CD14-positive monocyte (primary cell): ENCODE measurements around the gene SMS. TPM values are rescaled to one million over a fixed set of nuclear protein-coding genes. Genes with fewer than 3 reads are reported as not detected.

Experiments
- DNase-seq, 3 donors: peaks; one replicate each; pipeline ENCODE4 v3.0.0-alpha.2; 2011 to 2022
- H2AFZ ChIP-seq: 2 replicates; pipeline ENCODE4 v1.6.0; 2012; ENCODE audit warnings: mild to moderate bottlenecking, low read depth, low read length, inconsistent platforms; ENCODE audit not compliant: insufficient read depth, poor library complexity, severe bottlenecking
- H3K27ac ChIP-seq, 2 donors: 1 replicate in 1 of 2; 2 replicates in 1 of 2; pipeline ENCODE4 v1.5.1; 2012 to 2013; ENCODE audit warnings: low read length in 2 of 2, control low read depth in 1 of 2, inconsistent platforms in 1 of 2, low read depth in 1 of 2, mild to moderate bottlenecking in 1 of 2
- H3K27me3 ChIP-seq, 2 donors: one replicate each; pipeline versions ENCODE4 v1.6.0 to v1.6.1; 2011 to 2013; ENCODE audit warnings: low read length in 2 of 2; ENCODE audit not compliant: control insufficient read depth in 2 of 2, insufficient read depth in 2 of 2
- H3K36me3 ChIP-seq, 2 donors: replicated peaks in 1 of 2; 1 replicate in 1 of 2; 2 replicates in 1 of 2; pipeline versions ENCODE4 v1.5.1 to v1.6.1; 2012 to 2013; ENCODE audit warnings: low read length in 2 of 2, control low read depth in 1 of 2, inconsistent platforms in 1 of 2, mild to moderate bottlenecking in 1 of 2; ENCODE audit not compliant: insufficient read depth in 2 of 2, control insufficient read depth in 1 of 2
- H3K4me1 ChIP-seq, 2 donors: 1 replicate in 1 of 2; 2 replicates in 1 of 2; pipeline versions ENCODE4 v1.5.1 to v1.6.1; 2012 to 2013; ENCODE audit warnings: low read length in 2 of 2, control low read depth in 1 of 2, inconsistent platforms in 1 of 2, mild to moderate bottlenecking in 1 of 2, moderate library complexity in 1 of 2; ENCODE audit not compliant: insufficient read depth in 2 of 2, control insufficient read depth in 1 of 2
- H3K4me2 ChIP-seq: replicated peaks from 2 replicates; pipeline ENCODE3; 2012; ENCODE audit warnings: low read length, moderate library complexity, mild to moderate bottlenecking; ENCODE audit not compliant: poor library complexity, severe bottlenecking; ENCODE audit errors: extremely low read depth
- H3K4me3 ChIP-seq, 3 experiments: fragments of 200-600 bp in 1 of 3; sonication (generic) in 1 of 3; replicated peaks in 1 of 3; 1 replicate in 2 of 3; 2 replicates in 1 of 3; pipeline ENCODE4 v1.5.1; 2011 to 2013; ENCODE audit warnings: low read length in 3 of 3, mild to moderate bottlenecking in 3 of 3, control low read depth in 2 of 3, low read depth in 2 of 3, inconsistent platforms in 1 of 3, moderate library complexity in 1 of 3
- H3K79me2 ChIP-seq: 2 replicates; pipeline ENCODE4 v1.6.0; 2012; ENCODE audit warnings: mild to moderate bottlenecking, control low read depth, inconsistent platforms, low read length, moderate library complexity; ENCODE audit not compliant: insufficient read depth
- H3K9ac ChIP-seq: 2 replicates; pipeline ENCODE4 v1.6.0; 2017; ENCODE audit warnings: low read length, mild to moderate bottlenecking; ENCODE audit not compliant: insufficient read depth, poor library complexity, severe bottlenecking
- H3K9me3 ChIP-seq, 2 donors: replicated peaks in 1 of 2; 1 replicate in 1 of 2; 2 replicates in 1 of 2; pipeline versions ENCODE4 v1.5.1 to v1.6.1; 2012 to 2013; ENCODE audit warnings: low read length in 2 of 2, control low read depth in 1 of 2; ENCODE audit not compliant: control insufficient read depth in 1 of 2, insufficient read depth in 1 of 2
- H4K20me1 ChIP-seq: 2 replicates; pipeline ENCODE4 v1.6.0; 2012; ENCODE audit warnings: mild to moderate bottlenecking, low read length, control low read depth, moderate library complexity; ENCODE audit not compliant: insufficient read depth
- H3K27ac Mint-ChIP-seq, 7 donors: one replicate each; pipeline ENCODE4 v1.8.0; 2020; ENCODE audit warnings: mild to moderate bottlenecking in 7 of 7, mixed read lengths in 7 of 7, moderate library complexity in 6 of 7, inconsistent platforms in 2 of 7
- H3K27me3 Mint-ChIP-seq, 3 donors: one replicate each; pipeline ENCODE4 v1.8.0; 2021 to 2022; ENCODE audit warnings: low read depth in 3 of 3, mild to moderate bottlenecking in 3 of 3, mixed read lengths in 3 of 3, moderate library complexity in 3 of 3, inconsistent platforms in 1 of 3
- H3K36me3 Mint-ChIP-seq, 2 donors: one replicate each; pipeline ENCODE4 v1.8.0; 2020; ENCODE audit warnings: mixed read lengths in 2 of 2, inconsistent platforms in 1 of 2, mild to moderate bottlenecking in 1 of 2
- H3K4me1 Mint-ChIP-seq: one replicate; pipeline ENCODE4 v1.8.0; 2020; ENCODE audit warnings: mild to moderate bottlenecking, mixed read lengths
- H3K4me3 Mint-ChIP-seq, 2 donors: one replicate each; pipeline ENCODE4 v1.8.0; 2020; ENCODE audit warnings: mild to moderate bottlenecking in 2 of 2, mixed read lengths in 2 of 2, moderate library complexity in 1 of 2
- H3K9me3 Mint-ChIP-seq, 7 donors: one replicate each; pipeline ENCODE4 v1.8.0; 2020 to 2022; ENCODE audit warnings: mixed read lengths in 7 of 7, mild to moderate bottlenecking in 6 of 7, moderate library complexity in 6 of 7, inconsistent platforms in 2 of 7
- CTCF ChIP-seq: fragments of 200-600 bp; IDR thresholded peaks from one replicate; pipeline ENCODE4 v1.8.0; 2022; ENCODE audit warnings: antibody characterized with exemption, mild to moderate bottlenecking
- WGBS: methylation state at CpG from one replicate; pipeline ENCODE4 v1.1.5; 2013; ENCODE audit warnings: missing lambda C conversion rate; ENCODE audit not compliant: insufficient coverage; 5-methylcytosine and 5-hydroxymethylcytosine counted together
- intact Hi-C, 2 donors: fragments of 100-400 bp; cut with micrococcal nuclease; formaldehyde crosslinking; loops; one replicate each; pipeline versions ENCODE4 v1.15.0 to v1.15.1; 2023
- polyA plus RNA-seq, 3 donors: library from polyadenylated mRNA; depleted of rRNA in 1 of 3; unstranded in 2 of 3; stranded (reverse) in 1 of 3; fragments of 300-500 nt in 2 of 3; fragments of >200 nt in 1 of 3; fragmentation: Illumina TruSeq in 2 of 3; gene quantifications; 1 replicate in 2 of 3; 2 replicates in 1 of 3; pipeline ENCODE4 v1.2.3, GENCODE V29; 2012 to 2021

Gene SMS
- polyA plus RNA-seq, 3 donors, result 24.9 to 75.4 (median 70.8) TPM

DNA sequence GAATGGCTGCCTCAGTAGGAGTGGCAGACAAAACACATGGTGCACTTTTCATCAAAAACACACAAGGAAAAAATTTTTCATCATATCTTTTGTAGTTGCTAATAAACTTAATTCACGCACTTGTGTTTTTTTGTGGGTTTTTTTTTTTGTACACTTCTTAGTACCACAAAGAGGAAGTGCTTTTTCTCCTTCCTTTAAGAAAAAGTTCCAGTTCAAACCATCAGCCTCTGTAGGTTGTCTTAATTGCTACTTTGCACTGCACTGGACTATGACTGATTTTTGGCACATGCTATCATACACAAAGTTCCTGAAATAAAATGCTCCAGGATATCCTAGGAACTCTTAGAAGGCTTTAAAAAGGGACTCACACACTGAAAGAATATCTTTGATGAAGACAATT, 91.6 kb downstream of the SMS start, which contains the start of gene PHEX:
Gene PHEX, plus strand, starts transcription at position 242 of the 400 bp plus-strand sequence. CDS start 681 bp downstream, outside the sequence.
- Histone ChIP-seq H3K4me1 (no peaks in the 10 kb centered on the region), H4K20me1 (no peaks in the 10 kb centered on the region), H3K4me2 (no peak within 1 kb of the TSS), H3K79me2 (no peaks in the 10 kb centered on the region), H3K27ac (no peak within 1 kb of the TSS), H3K9me3 (no peaks in the 10 kb centered on the region), H3K9ac (no peak within 1 kb of the TSS), H3K36me3 (no peaks in the 10 kb centered on the region), H3K4me3 (no peak within 1 kb of the TSS), H2AFZ (no peak within 1 kb of the TSS), H3K27me3 (no peaks in the 10 kb centered on the region)
- WGBS, result no CpG with 5 or more reads among the region's 1 CpG
- Mint-ChIP-seq H3K36me3 (no peaks in the 10 kb centered on the region), H3K4me1 (peaks cover 2% of the 10 kb centered on the region), H3K4me3 (no peak within 1 kb of the TSS), H3K27me3 (peaks cover 0 to 1% (median 1%) of the 10 kb centered on the region in 3 donors), H3K9me3 (no peaks in the 10 kb centered on the region), H3K27ac (no peak within 1 kb of the TSS)
- peak in 1 of 3 donors; percentile 1 for DNase-seq
- intact Hi-C loops, result no loop called here
- TF ChIP-seq CTCF, result no peak

- Histone ChIP-seq H3K9ac (no peak overlapping the region), H3K27me3 (no peaks in the 10 kb centered on the region), H3K27ac (no peak overlapping the region), H3K4me3 (no peak overlapping the region), H4K20me1 (no peaks in the 10 kb centered on the region), H2AFZ (no peak overlapping the region), H3K36me3 (no peaks in the 10 kb centered on the region), H3K9me3 (no peaks in the 10 kb centered on the region), H3K4me1 (no peaks in the 10 kb centered on the region), H3K79me2 (no peaks in the 10 kb centered on the region), H3K4me2 (no peak overlapping the region)
- Mint-ChIP-seq H3K27ac (no peak overlapping the region), H3K36me3 (no peaks in the 10 kb centered on the region), H3K4me3 (no peak overlapping the region), H3K4me1 (peaks cover 2% of the 10 kb centered on the region), H3K9me3 (no peaks in the 10 kb centered on the region), H3K27me3 (peaks cover 0 to 3% (median 1%) of the 10 kb centered on the region in 3 donors)
- TF ChIP-seq CTCF, result no peak
- intact Hi-C loops, result no loop called here
- no CpG with 5 or more reads among the region's 6 CpGs for WGBS
- DNase-seq, result no peak
Measured at GRCh38 chrX:22032506-22032905, 92.0 kb downstream of the SMS start.
